ENCODE data around the gene COPS9.

- TF ChIP-seq CTCF (IDR thresholded peaks at IDR 0.05; ENCODE audit: low read depth, low read length) (peak; percentile 71), POLR2A (IDR thresholded peaks at IDR 0.05; ENCODE audit: extremely low read depth, insufficient read length) (no peak), MYC (IDR thresholded peaks at IDR 0.05; ENCODE audit: low read depth, low read length) (no peak)
- TF ChIP-seq, protein P1, sequence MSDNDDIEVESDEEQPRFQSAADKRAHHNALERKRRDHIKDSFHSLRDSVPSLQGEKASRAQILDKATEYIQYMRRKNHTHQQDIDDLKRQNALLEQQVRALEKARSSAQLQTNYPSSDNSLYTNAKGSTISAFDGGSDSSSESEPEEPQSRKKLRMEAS (IDR thresholded peaks at IDR 0.05; ENCODE audit: low read depth, low read length) = no peak
Observed at GRCh38 chr2:240149943-240150784, 14.1 kb upstream of the COPS9 start.

All from NB4 (cell line).